ENCODE data around the gene DHRS12.

Gene DHRS12

GRCh38 chr13:51803422-51804294, at the start of gene DHRS12:
TSS of gene DHRS12 (minus strand) at chr13:51804163. CDS start at chr13:51799659, 4,504 bp downstream.
- DNase-seq (ENCODE audit: low read depth in 3 of 3) = peak; percentile 67 to 82 (median 70)

GRCh38 chr13:51849145-51850101, 45.5 kb upstream of the DHRS12 start:
- DNase-seq (ENCODE audit: low read depth in 3 of 3) = peak in 1 of 3 experiments; percentile 38

- no peak for DNase-seq (ENCODE audit: low read depth in 3 of 3)
Observed at GRCh38 chr13:51848674-51849073, 44.7 kb upstream of the DHRS12 start.

- DNase-seq (ENCODE audit: low read depth in 3 of 3) = no peak
Observed at GRCh38 chr13:51846756-51847155, 42.8 kb upstream of the DHRS12 start.

GRCh38 chr13:51845574-51846318, 41.8 kb upstream of the DHRS12 start:
- DNase-seq (ENCODE audit: low read depth in 3 of 3) = no peak

GRCh38 chr13:51844862-51845573, 41.1 kb upstream of the DHRS12 start, which contains the start of gene TMEM272:
TSS of gene TMEM272 (minus strand) at chr13:51845177. CDS start at chr13:51838530, 6,647 bp downstream.
- DNase-seq (ENCODE audit: low read depth in 3 of 3) = peak in 1 of 3 experiments; percentile 63

- no peak for DNase-seq (ENCODE audit: low read depth in 3 of 3)
Observed at GRCh38 chr13:51843529-51843928, 39.6 kb upstream of the DHRS12 start.

- DNase-seq (ENCODE audit: low read depth in 3 of 3) = no peak
Observed at GRCh38 chr13:51841732-51842131, 37.8 kb upstream of the DHRS12 start.

GRCh38 chr13:51840917-51841316, 37.0 kb upstream of the DHRS12 start:
- DNase-seq (ENCODE audit: low read depth in 3 of 3) = no peak

GRCh38 chr13:51839711-51840540, 36.0 kb upstream of the DHRS12 start:
- no peak for DNase-seq (ENCODE audit: low read depth in 3 of 3)

- DNase-seq (ENCODE audit: low read depth in 3 of 3) = no peak
Observed at GRCh38 chr13:51838240-51838846, 34.4 kb upstream of the DHRS12 start.

GRCh38 chr13:51837016-51837415, 33.1 kb upstream of the DHRS12 start:
- DNase-seq (ENCODE audit: low read depth in 3 of 3) = no peak

- no peak for DNase-seq (ENCODE audit: low read depth in 3 of 3)
Observed at GRCh38 chr13:51834581-51835171, 30.7 kb upstream of the DHRS12 start.

GRCh38 chr13:51833980-51834379, 30.0 kb upstream of the DHRS12 start:
- DNase-seq (ENCODE audit: low read depth in 3 of 3) = no peak

- DNase-seq (ENCODE audit: low read depth in 3 of 3) = peak in 1 of 3 experiments; percentile 38
Observed at GRCh38 chr13:51832471-51833152, 28.6 kb upstream of the DHRS12 start.

- no peak for DNase-seq (ENCODE audit: low read depth in 3 of 3)
Observed at GRCh38 chr13:51831519-51831918, 27.6 kb upstream of the DHRS12 start.

GRCh38 chr13:51829568-51829899, 25.6 kb upstream of the DHRS12 start:
- no peak for DNase-seq (ENCODE audit: low read depth in 3 of 3)

- DNase-seq (ENCODE audit: low read depth in 3 of 3) = no peak
Observed at GRCh38 chr13:51828730-51829567, 25.0 kb upstream of the DHRS12 start.

All from stimulated activated CD4-positive, alpha-beta T cell treated with anti-CD3 and anti-CD28 coated beads, TNF-alpha, amount 100 ng/mL, for 24 hours (primary cell).